GM12891 (cell line): Measurements from ENCODE around the gene KLK12.

ENCODE experiments used
- DNase-seq: peaks from one replicate; pipeline ENCODE4 v3.0.0; 2011; ENCODE audit warnings: low spot score; ENCODE audit not compliant: insufficient read length
- FAIRE-seq: peaks from 2 replicates; lab custom pipeline; 2011; peaks lifted over from hg19 to GRCh38; lab: Jason Lieb, UNC
- PAX5 ChIP-seq: IDR thresholded peaks from 2 replicates; pipeline ENCODE4 v1.6.1; 2011; ENCODE audit warnings: low read length, moderate library complexity, mild to moderate bottlenecking; ENCODE audit not compliant: insufficient read depth, severe bottlenecking
- POLR2A ChIP-seq: IDR thresholded peaks from 2 replicates; pipeline ENCODE4 v1.6.1; 2011; ENCODE audit warnings: low read depth, low read length, control low read depth
- POLR2AphosphoS5 ChIP-seq: IDR thresholded peaks from 2 replicates; pipeline ENCODE4 v1.6.1; 2011; ENCODE audit warnings: low read depth, low read length, control low read depth
- POU2F2 ChIP-seq: IDR thresholded peaks from 2 replicates; pipeline ENCODE4 v1.6.1; 2011; ENCODE audit warnings: low read depth, mild to moderate bottlenecking, control low read depth, low read length, moderate library complexity
- SPI1 ChIP-seq: IDR thresholded peaks from 2 replicates; pipeline ENCODE4 v1.6.1; 2011; ENCODE audit warnings: low read depth, low read length, control low read depth
- TAF1 ChIP-seq: IDR thresholded peaks from 2 replicates; pipeline ENCODE4 v1.6.1; 2011; ENCODE audit warnings: low read depth, low read length, control low read depth

The KLK12 gene

DNA sequence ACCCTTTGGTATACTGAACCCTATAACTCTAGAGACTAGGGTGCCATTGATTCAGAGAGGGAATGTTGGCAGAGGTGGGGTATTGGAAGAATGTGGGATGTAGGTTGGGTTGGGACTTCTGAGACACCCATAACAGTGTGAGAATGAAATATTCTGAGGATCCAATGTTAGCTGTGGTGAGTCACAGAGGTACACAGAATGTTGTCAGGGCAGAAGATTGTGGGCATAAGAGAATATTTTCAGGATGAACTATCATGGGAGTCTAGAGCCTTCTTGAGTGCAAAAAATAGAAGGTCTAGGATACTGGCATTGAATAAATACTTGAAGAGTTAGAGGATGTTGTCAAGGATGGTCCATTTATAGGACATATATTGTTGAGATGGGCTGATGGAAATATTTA, 21.1 kb upstream of the KLK12 start:
- TF ChIP-seq TAF1, result no peak
- no peak for TF ChIP-seq POU2F2
- no peak for TF ChIP-seq SPI1
- TF ChIP-seq POLR2AphosphoS5, result no peak
- TF ChIP-seq PAX5, result no peak
- TF ChIP-seq POLR2A, result no peak
- no peak for FAIRE-seq
- DNase-seq, result no peak

- no peak for TF ChIP-seq SPI1
- no peak for TF ChIP-seq TAF1
- no peak for TF ChIP-seq POLR2AphosphoS5
- no peak for TF ChIP-seq POU2F2
- no peak for TF ChIP-seq PAX5
- TF ChIP-seq POLR2A, result no peak
- DNase-seq, result no peak
- no peak for FAIRE-seq
Measured at GRCh38 chr19:51047031-51047335, 12.2 kb upstream of the KLK12 start.

DNA sequence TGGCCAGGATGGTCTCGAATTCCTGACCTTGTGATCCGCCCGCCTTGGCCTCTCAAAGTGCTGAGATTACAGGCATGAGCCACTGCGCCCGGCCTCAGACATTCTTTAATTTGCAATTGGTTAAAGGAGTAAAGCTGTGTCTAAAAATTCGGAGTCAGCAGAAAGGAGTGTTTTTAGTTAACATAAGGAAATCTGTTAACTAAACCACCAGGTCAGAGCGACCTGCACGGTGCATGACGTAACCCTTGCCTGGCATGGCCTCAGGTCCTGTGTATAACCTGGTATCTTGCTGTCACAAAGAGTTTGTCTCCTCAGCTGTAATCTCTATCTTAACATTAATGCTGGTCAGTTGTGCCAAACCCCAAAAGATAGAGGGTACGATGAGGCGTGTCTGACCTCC, 9.5 kb upstream of the KLK12 start:
- DNase-seq, result no peak
- no peak for TF ChIP-seq SPI1
- no peak for TF ChIP-seq PAX5
- no peak for TF ChIP-seq POLR2AphosphoS5
- TF ChIP-seq TAF1, result no peak
- no peak for TF ChIP-seq POU2F2
- no peak for TF ChIP-seq POLR2A
- FAIRE-seq, result no peak

DNA sequence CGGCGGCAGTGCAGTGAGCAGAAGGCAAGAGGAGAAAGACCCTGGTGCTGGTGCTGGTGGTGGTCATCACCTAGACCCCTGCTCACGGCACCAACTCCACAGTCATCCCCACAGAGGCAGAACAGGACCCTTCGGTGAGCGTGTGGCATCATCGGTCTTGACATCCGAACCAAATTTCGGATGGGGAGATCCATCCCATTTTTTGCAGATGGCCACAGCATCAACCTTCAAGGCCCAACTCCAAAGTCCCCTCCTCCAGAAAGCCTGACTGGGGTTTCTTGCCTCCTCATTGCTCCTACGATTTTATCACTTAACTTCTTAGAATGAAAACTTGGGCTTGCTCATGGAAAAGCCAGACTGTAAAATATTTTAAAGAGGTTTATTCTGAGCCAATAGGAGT, 8.7 kb upstream of the KLK12 start:
- DNase-seq, result no peak
- FAIRE-seq, result no peak
- TF ChIP-seq TAF1, result no peak
- no peak for TF ChIP-seq POU2F2
- no peak for TF ChIP-seq PAX5
- no peak for TF ChIP-seq POLR2A
- no peak for TF ChIP-seq POLR2AphosphoS5
- no peak for TF ChIP-seq SPI1

DNA sequence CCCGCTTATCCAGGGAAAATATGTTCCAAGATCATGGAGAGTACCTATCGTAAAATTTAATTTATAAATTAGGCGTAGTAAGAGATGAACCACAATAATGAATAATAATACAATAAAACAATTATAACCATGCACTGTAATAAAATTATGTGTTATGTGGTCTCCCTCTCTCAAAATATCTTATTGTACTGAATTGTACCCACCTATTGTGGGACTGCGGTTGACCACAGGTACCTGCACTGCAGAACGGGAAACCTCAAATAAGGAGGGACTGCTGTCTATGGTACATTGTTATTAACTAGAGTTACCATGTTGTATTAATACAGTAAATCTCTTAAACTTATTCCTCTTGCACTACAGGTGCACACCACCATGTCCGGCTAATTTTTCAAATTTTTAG, 5.3 kb upstream of the KLK12 start:
- DNase-seq (no peak), FAIRE-seq (no peak)
- no peak for TF ChIP-seq PAX5
- no peak for TF ChIP-seq POLR2A
- no peak for TF ChIP-seq POLR2AphosphoS5
- no peak for TF ChIP-seq SPI1
- TF ChIP-seq POU2F2, result no peak
- no peak for TF ChIP-seq TAF1

DNA sequence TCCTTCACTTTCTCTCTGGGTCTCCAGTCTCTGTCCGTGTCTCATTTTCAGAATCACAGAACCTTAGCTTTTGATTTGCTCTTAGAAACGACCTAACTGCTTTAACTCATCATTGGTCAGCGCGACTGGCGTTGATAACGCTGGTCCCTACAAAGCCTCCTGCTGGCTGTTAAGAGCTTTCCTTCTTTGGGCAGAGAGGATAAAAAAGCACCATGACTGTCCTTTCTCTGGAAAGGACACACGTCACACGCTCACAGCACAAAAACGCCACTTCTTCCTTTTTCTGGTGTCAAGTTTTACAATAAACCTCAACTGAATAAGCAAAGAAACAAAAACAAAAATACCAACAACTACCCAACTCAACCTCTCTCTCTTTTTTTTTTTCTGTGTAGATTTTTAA, 1.7 kb upstream of the KLK12 start:
- no peak for FAIRE-seq
- TF ChIP-seq SPI1, result no peak
- TF ChIP-seq PAX5, result no peak
- no peak for TF ChIP-seq POU2F2
- TF ChIP-seq POLR2AphosphoS5, result no peak
- no peak for TF ChIP-seq TAF1
- TF ChIP-seq POLR2A, result no peak
- no peak for DNase-seq

GRCh38 chr19:51031880-51032225, 2.9 kb downstream of the KLK12 start:
- FAIRE-seq (no peak), DNase-seq (no peak)
- TF ChIP-seq POLR2A, result no peak
- no peak for TF ChIP-seq TAF1
- no peak for TF ChIP-seq PAX5
- no peak for TF ChIP-seq POU2F2
- TF ChIP-seq POLR2AphosphoS5, result no peak
- no peak for TF ChIP-seq SPI1

DNA sequence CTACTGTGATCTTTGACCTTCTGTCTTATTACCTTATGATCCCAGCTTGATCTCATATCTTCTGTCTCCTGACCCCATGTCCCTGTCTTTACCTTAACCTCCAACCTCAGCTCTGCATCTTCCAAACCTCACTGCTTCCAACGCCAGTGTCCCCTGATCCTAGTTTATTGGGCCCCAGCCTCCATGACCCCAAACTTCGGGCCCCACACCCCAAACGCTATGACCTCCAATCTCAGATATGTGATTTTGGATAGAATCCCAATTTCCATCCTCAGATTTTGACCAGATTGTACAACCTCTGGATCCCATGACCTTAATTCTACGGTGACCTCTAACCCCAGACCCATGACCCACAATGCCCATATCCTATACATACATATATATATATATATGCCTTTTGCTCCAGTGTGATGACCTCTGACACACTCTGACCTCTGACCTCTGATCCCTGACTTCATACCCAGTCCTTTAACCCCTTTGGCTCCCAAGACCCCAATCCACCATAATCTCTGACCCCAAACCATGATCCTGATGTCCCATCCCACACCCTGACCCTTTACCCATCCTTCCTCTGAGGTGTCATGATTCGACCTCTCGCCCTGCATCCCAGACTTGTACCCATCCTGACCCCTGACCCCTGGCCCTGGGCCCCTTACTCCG, 3.5 kb downstream of the KLK12 start:
- DNase-seq, result no peak
- FAIRE-seq, result no peak
- no peak for TF ChIP-seq POLR2A
- no peak for TF ChIP-seq POLR2AphosphoS5

- DNase-seq, result no peak
- TF ChIP-seq TAF1 (no peak), POLR2A (no peak), SPI1 (no peak), PAX5 (no peak), POLR2AphosphoS5 (no peak), POU2F2 (no peak)
- no peak for FAIRE-seq
Measured at GRCh38 chr19:51030631-51031030, 4.2 kb downstream of the KLK12 start.

DNA sequence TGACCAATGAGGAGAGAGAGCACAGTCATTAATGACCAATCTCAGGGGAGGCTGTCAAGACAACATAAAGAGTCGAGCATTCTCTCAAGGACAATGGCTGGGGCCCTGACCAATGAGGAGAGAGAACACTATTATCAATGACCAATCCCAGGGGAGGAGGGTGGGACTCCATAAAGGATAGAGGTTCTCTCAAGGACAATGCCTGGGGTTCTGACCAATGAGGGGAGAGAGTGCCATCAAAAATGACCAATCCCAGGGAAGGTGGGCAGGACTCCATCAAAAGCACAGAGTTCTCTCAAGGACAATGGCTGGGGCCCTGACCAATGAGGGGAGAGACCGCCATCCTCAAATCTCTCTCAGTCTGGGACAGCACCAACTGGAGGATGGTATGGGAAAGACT, 5.1 kb downstream of the KLK12 start:
- no peak for FAIRE-seq
- no peak for DNase-seq
- TF ChIP-seq POLR2A (no peak), TAF1 (no peak), PAX5 (no peak), POU2F2 (no peak)

GRCh38 chr19:51027873-51028272, 6.9 kb downstream of the KLK12 start:
- DNase-seq, result no peak
- TF ChIP-seq POLR2AphosphoS5, result no peak
- no peak for TF ChIP-seq POLR2A
- TF ChIP-seq SPI1, result no peak
- TF ChIP-seq POU2F2, result no peak
- no peak for TF ChIP-seq TAF1
- TF ChIP-seq PAX5, result no peak
- no peak for FAIRE-seq
